NOMO-1 (cell line): ENCODE results near the gene EEF2.
"Not testable (repeated sequence)": the region's sequence is repeated elsewhere in the genome, so short reads cannot be mapped to it uniquely, and the experiment has no call there.

Experiments used
- DNase-seq, 2 experiments: peaks; one replicate each; lab custom pipeline; 2025; ENCODE audit not compliant: unreplicated experiment in 2 of 2; lab: John Stamatoyannopoulos, UW

EEF2 gene

GRCh38 chr19:3970808-3971598 lies 14.3 kb downstream of the EEF2 start, which contains the start of gene DAPK3:
DAPK3 (minus strand) TSS chr19:3971099; CDS start chr19:3969735, 1,364 bp downstream.
- peak; percentile 97 to 98 for DNase-seq

- DNase-seq = no peak
Measured at GRCh38 chr19:3970313-3970807, 14.9 kb downstream of the EEF2 start.

GRCh38 chr19:3969435-3970312 lies 15.6 kb downstream of the EEF2 start:
- no peak for DNase-seq

GRCh38 chr19:3968556-3969434 lies 16.5 kb downstream of the EEF2 start:
- DNase-seq = no peak

- DNase-seq = not testable (repeated sequence)
Measured at GRCh38 chr19:3967983-3968382, 17.3 kb downstream of the EEF2 start.

- DNase-seq = no peak
Measured at GRCh38 chr19:3966051-3967017, 18.9 kb downstream of the EEF2 start.

- DNase-seq = no peak
Measured at GRCh38 chr19:3964256-3965194, 20.7 kb downstream of the EEF2 start.

GRCh38 chr19:3963458-3964255 lies 21.6 kb downstream of the EEF2 start:
- DNase-seq = no peak

- DNase-seq = no peak
Measured at GRCh38 chr19:3961007-3961406, 24.3 kb downstream of the EEF2 start.

- DNase-seq = no peak
Measured at GRCh38 chr19:3959766-3960131, 25.5 kb downstream of the EEF2 start.

- no peak for DNase-seq
Measured at GRCh38 chr19:3958836-3959765, 26.2 kb downstream of the EEF2 start.

- no peak for DNase-seq
Measured at GRCh38 chr19:3955688-3956087, 29.6 kb downstream of the EEF2 start.

- DNase-seq = not testable (repeated sequence)
Measured at GRCh38 chr19:3955276-3955675, 30.0 kb downstream of the EEF2 start.

- DNase-seq = no peak
Measured at GRCh38 chr19:3954107-3954506, 31.2 kb downstream of the EEF2 start.

GRCh38 chr19:3952755-3953276 lies 32.4 kb downstream of the EEF2 start:
- DNase-seq = not testable (repeated sequence)
